HG03439 (cell line): ENCODE measurements around the gene SPTLC1.
"Not testable (repeated sequence)": the region's sequence is repeated elsewhere in the genome, so short reads cannot be mapped to it uniquely, and the experiment has no call there.

Experiments used
- ATAC-seq: cut with Tn5 transposase; IDR thresholded peaks from one replicate; pipeline ENCODE4 v1.9.1; 2021; ENCODE audit warnings: mild to moderate bottlenecking, moderate library complexity; ENCODE audit not compliant: unreplicated experiment

SPTLC1 gene

GRCh38 chr9:92036411-92036746, 78.8 kb downstream of the SPTLC1 start:
- no peak for ATAC-seq

DNA sequence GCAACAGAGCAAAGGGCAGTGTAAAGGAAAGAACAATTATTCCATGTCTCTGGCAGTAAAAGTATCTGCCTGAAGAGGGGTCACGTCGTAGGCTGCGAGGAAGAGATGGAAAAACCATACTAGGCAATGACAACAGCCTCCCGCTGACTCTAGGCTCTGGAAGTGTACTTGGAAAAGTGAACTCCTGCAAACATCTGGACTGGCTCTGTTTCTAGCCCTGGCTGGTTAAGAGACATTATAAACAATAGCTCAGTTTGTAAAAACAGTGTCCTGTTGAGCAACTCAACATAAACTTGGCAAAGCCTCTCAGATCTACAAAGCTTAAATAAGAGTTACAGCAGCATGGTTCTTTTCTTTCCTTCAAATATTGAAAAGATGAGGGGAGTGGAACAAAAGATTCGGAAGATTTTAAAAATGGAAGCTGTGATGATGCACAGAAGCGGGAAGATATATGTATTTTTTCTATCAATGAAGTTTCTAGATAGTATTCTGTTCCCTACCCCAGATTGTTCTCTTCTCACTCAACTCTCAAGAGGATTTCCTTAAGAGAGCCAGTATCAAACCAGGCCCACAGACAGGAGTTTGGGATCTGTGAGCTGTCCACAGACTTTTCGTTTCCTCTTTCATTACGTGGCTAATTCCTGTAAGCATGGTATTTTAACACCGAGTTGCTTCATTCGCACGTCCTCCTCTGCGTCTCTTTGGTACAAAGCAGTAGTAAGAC, 79.4 kb downstream of the SPTLC1 start:
- no peak for ATAC-seq

DNA sequence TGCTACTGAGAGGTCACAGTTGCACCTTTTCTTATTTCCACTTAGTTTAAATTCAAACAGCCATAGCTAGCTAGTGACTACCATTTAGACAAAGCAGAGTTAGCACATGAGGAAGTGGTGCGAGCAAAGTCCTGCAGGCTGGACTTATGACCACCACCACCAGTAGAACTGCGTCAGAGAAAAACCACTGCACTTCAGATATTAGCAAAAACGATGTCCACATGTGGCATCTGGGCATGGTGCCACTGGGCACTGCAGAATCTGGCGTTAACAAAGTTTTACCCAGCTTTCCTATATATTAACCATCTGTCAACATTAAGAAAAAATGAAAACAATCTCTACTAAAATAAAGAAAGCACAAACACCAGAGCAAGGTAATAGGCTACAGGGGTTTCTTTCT, 80.1 kb downstream of the SPTLC1 start:
- no peak for ATAC-seq

GRCh38 chr9:92033991-92034390, 81.2 kb downstream of the SPTLC1 start:
- no peak for ATAC-seq

- ATAC-seq: no peak
These were observed 81.9 kb downstream of the SPTLC1 start for GRCh38 chr9:92033307-92033706.

- no peak for ATAC-seq
These were observed 82.3 kb downstream of the SPTLC1 start for GRCh38 chr9:92032891-92033290.

DNA sequence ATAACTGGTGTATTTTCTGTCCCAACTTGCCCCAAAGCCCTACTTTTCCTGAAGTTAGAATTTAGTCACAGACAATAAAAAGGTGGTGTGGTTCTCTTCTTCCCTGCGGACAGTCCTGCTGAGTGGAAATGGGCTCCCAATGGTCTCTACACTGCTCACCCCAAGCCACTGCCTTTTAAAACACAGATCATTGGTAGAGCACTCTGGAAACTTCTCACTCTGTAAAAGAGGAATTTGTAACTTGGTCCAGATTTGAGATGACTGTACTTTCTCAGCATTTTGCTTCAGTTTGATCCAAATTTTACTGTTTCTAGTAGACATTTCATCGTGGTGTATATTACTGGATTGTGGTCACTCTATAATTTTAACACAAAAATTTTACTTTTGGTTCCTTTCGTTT, 84.8 kb downstream of the SPTLC1 start:
- ATAC-seq: no peak

- ATAC-seq: no peak
These were observed 85.7 kb downstream of the SPTLC1 start for GRCh38 chr9:92029553-92029952.

DNA sequence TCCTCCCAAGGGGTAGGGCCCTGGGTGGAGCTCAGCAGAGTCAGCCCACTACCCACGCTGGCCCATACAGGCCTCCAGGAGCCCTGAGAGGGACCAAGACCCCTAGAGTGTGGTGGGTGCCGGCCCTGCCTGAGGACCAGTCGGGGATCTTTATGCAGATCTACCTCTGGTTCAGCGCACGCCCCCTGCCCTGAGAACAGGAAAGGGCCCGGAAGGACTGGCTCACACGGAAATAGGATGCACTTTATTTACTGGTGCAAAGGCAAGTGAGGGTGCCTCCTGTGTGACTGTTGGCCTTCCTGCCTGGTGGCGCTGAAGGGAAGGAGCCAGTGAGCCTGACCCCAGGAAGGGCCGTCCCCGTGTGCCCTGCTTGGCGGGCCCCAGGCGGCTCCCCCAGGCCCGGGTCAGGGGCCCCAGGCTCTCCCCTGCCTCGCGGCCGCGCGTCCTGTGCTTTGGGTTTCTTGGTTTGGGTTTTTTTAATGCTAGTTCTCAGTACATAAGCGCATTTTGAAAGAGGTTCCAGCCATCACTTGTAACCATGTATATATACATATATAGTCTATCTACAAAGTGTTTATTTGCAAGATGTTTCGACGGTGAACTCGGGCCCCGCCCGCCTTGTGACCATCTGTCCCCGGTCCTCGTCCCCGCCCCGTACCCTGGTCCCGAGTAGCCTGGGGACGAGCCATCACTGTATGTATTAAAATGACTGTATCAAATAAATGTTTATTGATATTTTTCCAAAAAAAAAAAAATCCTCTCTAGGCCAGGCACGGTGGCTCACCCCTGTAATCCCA, 88.8 kb downstream of the SPTLC1 start:
- no peak for ATAC-seq

DNA sequence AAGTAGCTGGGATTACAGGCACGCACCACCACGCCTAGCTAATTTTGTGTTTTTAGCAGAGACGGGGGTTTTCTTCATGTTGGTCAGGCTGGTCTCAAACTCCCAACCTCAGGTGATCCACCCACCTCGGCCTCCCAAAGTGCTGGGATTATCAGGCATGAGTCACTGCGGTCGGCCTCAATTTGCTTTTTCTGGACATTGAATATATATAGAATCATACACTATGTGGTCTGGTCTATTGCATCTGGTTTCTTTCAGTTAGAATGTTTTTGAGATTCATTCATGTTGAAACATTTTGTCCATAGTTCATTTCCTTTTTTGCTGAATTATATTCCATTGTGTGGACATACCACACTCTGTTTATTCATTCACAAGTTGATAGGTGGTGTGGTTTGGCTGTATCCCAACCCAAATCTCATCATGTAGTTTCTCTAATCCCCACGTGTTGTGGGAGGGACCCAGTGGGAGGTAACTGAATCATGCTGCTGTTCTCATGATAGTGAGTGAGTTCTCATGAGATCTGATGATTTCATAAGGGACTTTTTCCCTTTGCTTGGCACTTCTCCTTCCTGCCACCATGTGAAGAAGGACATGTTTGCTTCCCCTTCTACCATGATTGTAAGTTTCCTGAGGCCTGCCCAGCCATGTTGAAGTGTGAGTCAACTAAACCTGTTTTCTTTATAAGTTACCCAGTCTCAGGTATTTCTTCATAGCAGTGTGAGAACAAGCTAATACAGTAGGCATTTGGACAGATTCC, 93.2 kb downstream of the SPTLC1 start:
- not testable (repeated sequence) for ATAC-seq

DNA sequence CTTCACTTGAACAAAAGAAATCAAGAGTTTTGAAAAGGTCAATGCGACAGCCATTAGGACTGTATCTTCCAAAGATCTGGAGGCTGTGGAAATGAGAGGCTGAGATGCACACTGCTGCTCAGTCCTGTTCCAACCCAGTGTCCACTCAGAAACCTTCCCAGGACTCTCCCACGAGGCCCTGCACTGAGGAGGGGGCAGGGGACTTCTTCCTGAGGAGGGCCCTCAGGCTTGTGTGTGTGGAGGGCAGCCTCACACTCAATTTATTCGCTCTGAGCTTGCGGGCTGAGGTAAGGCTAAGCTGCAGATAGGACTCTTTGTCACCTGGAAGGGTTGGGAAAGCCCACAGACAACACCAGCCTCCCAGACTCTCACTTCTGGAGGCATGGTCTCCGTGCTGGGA, 95.6 kb downstream of the SPTLC1 start:
- no peak for ATAC-seq

GRCh38 chr9:92010705-92011536, 104.3 kb downstream of the SPTLC1 start:
- ATAC-seq: no peak

DNA sequence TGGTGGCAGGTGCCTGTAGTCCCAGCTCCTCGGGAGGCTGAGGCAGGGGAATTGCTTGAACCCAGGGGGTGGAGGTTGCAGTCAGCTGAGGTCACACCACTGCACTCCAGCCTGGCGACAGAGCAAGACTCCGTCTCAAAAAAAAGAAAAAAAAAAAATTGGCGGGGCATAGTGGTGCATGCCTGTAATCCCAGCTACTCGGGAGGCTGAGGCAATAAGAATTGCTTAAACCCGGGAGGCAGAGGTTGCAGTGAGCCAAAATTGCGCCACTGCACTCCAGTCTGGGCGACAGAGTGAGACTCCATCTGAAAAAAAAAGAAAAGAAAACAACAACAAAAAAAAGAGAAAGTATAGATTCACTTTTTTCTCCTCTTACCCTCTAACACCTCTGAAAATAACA, 105.0 kb downstream of the SPTLC1 start:
- not testable (repeated sequence) for ATAC-seq

DNA sequence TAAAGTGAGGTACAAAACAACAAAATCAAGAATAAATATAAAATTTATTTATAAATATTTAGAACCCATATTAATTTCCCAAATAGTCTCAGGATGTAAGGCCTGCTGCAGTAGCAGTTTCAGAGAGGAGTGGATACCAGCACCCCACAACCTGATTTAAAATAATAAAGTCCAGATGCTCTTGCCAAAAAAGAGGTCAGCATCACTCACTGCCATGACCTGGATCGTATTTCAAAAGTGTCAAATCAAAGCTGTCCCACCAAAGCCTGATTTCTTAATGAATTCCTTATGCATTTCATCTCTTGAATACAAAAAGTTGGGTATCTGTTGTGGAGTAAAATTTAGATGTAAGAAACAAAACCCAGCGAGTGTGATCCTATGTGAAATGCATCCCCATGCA, 107.2 kb downstream of the SPTLC1 start:
- no peak for ATAC-seq

DNA sequence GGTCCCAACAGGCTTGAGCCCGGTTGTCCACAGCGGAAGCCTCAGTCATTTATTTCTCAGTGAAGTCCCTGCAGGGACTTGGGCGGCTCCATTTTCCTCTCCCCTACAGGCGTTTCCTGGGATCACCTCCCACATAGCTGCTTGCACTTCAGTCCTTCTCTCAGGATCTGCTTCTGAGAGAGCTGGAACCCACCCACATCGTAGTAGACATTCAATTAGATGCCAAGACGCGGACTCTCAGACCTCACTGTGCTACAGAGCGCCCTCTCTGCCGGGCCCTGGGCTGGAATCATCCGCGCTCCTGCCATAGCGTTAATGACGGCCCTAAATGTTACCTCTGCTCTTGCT, 111.2 kb downstream of the SPTLC1 start:
- no peak for ATAC-seq

DNA sequence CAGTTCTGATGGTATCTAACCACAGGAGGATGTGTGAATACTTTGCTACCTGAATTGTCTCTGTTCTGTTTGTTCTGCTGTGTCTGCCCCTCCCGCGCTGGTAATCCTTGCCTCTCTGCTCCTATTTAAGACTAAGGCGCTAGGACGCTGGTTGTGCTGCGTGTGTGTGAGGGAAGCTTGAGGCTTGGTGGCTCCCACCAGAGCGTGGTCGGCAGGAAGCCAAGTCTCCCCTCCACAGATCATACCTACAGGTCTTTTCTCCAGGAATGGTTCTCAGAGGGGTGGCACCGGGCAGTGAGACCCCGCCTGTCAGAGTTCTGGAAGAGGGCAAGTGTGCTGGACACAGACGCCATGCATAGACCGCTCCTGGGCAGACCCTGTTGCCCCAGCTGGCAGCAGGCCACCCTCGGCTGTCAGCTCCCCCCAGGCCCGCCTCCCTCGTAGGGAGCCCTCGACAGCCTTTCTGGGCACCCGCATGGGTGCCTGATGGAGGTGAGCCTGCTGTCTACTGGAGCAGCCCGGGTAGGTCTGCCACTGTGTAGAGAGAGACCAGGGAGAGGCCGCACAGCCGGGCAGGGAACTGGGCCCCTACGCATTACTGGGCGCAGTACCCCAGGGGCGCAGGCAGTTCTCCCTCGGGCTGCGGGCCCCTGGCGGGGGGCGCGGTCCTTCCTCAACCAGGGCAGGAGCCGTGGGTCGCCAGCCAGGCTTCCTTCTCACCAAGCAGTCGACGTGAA, 111.7 kb downstream of the SPTLC1 start:
- ATAC-seq: no peak

- not testable (repeated sequence) for ATAC-seq
These were observed 113.3 kb downstream of the SPTLC1 start for GRCh38 chr9:92001948-92002347.

DNA sequence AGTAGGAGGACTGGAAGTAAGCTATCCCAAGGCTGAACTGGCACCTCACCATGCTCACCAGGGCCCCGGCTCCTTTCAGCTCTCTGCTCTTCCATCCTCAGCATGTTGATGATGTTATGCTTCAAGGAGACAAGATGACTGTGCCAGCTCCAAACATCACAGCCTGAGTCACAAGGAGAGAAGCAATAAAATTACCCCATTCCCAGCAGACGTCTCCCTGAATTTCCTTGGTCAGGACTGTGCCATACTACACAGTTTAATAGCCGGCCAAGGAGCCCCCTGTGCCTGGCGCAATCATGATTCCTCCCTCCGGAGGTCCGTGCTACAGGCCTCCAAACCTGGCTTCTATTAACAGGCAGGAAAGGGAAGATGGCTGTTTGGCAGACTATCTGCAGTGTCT, 114.0 kb downstream of the SPTLC1 start:
- no peak for ATAC-seq

DNA sequence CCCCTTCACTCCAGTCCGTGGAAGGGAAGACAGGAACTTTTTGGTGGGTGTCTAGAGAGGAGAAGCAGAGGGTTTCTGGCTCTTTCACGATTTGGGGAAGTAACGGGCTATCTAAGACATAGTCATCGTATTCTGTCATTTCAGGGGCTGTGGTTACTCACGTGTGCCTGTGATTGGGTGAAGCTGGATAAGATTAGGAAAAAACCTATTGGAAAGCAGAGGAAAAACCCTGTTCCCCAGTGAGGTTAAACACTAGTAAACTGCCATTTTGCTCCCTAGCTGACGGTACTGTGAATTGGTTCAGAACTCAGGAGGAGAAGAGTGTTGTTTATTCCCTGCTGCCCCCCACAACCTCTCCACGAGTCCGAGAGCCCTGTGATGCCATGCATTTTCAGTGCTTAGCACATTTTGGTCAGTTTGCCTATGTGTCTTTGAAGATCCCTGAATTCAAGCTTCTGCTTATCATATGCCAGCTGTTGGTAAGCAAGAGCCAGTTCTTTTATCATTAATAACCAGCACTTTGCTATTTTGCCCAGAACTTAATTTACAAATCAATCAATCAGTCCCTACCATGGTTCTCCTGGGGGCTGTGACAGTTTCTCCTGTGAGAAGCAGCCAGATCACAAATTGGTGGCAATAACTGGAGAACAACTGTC, 120.1 kb downstream of the SPTLC1 start:
- no peak for ATAC-seq

DNA sequence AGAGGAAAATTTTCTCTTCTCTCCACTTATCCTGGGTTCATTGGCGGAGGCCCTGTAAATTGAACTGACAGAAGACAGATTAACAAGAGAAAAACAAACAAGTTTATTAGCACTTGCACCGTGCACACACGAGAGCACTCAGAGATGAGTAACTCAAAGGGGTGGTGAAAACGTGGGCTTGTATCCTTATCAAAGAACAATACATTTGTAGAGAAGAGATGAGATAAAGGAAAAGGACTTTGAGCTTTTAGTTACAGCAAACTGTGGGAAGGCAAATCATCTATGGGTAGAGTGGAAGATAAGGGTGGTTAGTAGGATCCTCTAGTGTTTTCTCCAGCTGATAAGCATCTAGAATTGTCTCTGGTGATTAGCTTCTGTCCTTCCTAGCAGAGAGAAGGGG, 120.8 kb downstream of the SPTLC1 start:
- ATAC-seq: no peak
